ENCODE results near the gene ACTR1B.
A peak's percentile ranks its signal among the peaks of the same experiment; 100 is the strongest.
"Not testable (repeated sequence)": the region's sequence is repeated elsewhere in the genome, so short reads cannot be mapped to it uniquely, and the experiment has no call there.

Gene ACTR1B

GRCh38 chr2:97651114-97651513 lies 12.7 kb downstream of the ACTR1B start:
- peaks cover 31 to 43% of the 10 kb centered on the region in 2 donors for H3K36me3 ChIP-seq (ENCODE audit: control insufficient read depth in 2 of 2, insufficient read depth in 2 of 2, low read length in 2 of 2)

GRCh38 chr2:97646977-97647376 lies 16.9 kb downstream of the ACTR1B start:
- Histone ChIP-seq H3K9me3 (ENCODE audit: control insufficient read depth in 2 of 2, low read length in 2 of 2) (no peaks in the 10 kb centered on the region), H3K27ac (ENCODE audit: low read depth in 2 of 2, low read length in 2 of 2) (no peak overlapping the region), H3K9ac (ENCODE audit: low read depth in 1 of 2, low read length in 2 of 2) (peak overlapping the region; percentile 41 to 100), H3K27me3 (ENCODE audit: control insufficient read depth in 2 of 2, insufficient read depth in 2 of 2, low read length in 2 of 2) (no peaks in the 10 kb centered on the region), H3K4me3 (ENCODE audit: low read length in 2 of 2) (peak overlapping the region; percentile 93 to 99), H3K4me1 (ENCODE audit: control insufficient read depth in 2 of 2, insufficient read depth in 2 of 2, low read length in 2 of 2) (peaks cover 19 to 36% of the 10 kb centered on the region in 2 donors), H3K36me3 (ENCODE audit: control insufficient read depth in 2 of 2, insufficient read depth in 2 of 2, low read length in 2 of 2) (peaks cover 23 to 31% of the 10 kb centered on the region in 2 donors)

More at GRCh38 chr2:97651114-97651513, 12.7 kb downstream of the ACTR1B start:
- peaks cover 19 to 27% of the 10 kb centered on the region in 2 donors for H3K4me1 ChIP-seq (ENCODE audit: control insufficient read depth in 2 of 2, insufficient read depth in 2 of 2, low read length in 2 of 2)
- no peaks in the 10 kb centered on the region for H3K27me3 ChIP-seq (ENCODE audit: control insufficient read depth in 2 of 2, insufficient read depth in 2 of 2, low read length in 2 of 2)
- H3K27ac ChIP-seq (ENCODE audit: low read depth in 2 of 2, low read length in 2 of 2): peak overlapping the region in 1 of 2 donors; percentile 72
- H3K9me3 ChIP-seq (ENCODE audit: control insufficient read depth in 2 of 2, low read length in 2 of 2): no peaks in the 10 kb centered on the region
- no peak overlapping the region for H3K4me3 ChIP-seq (ENCODE audit: low read length in 2 of 2)
- H3K9ac ChIP-seq (ENCODE audit: low read depth in 1 of 2, low read length in 2 of 2): no peak overlapping the region

DNA sequence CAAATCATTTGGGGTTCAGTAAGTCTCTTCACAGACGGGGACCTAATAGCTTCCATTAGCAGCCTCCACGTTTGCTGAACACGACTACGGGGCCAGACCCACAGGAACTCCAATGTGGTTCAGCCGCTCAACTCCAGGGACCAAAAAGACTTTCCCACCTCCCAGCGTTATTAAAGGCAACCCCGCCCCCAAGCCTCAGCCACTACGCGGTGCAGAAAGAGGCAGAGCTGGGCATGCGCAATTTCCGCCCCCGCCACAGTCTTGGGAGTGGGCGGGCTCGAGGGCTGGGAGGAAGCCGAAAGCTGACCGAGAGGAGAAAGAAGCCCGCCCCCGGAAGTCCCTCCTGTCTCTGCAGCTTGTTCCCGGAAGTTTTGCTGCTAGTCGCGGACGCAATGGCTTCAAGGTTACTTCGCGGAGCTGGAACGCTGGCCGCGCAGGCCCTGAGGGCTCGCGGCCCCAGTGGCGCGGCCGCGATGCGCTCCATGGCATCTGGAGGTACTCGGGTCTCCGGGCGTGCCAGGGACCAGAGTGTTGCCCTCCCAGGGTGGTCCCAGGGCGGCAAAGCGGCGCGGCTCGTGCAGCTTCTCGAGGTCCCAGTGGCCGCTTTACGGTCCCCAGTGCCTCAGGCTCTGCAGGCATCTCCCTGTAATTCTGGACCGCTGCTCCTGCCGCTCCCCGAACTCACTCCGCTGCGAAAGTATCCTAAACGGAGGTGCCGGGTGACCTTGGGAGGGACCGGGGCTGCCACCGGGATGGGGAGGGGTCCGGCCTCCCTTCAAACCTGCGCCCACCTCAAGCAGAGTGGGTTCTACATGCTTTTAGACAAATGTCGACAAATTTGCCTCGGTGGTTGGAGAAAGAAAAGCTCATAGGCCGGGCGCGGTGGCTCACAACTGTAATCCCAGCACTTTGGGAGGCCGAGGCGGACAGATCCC lies 17.9 kb downstream of the ACTR1B start, which contains the start of gene COX5B:
Gene COX5B, plus strand, starts transcription at position 368 of the 935 bp plus-strand sequence. Its CDS starts 25 bp downstream, at position 393.
- Histone ChIP-seq H3K4me1 (ENCODE audit: control insufficient read depth in 2 of 2, insufficient read depth in 2 of 2, low read length in 2 of 2) (peaks cover 19 to 36% of the 10 kb centered on the region in 2 donors), H3K36me3 (ENCODE audit: control insufficient read depth in 2 of 2, insufficient read depth in 2 of 2, low read length in 2 of 2) (peaks cover 23 to 31% of the 10 kb centered on the region in 2 donors), H3K27me3 (ENCODE audit: control insufficient read depth in 2 of 2, insufficient read depth in 2 of 2, low read length in 2 of 2) (no peaks in the 10 kb centered on the region), H3K9ac (ENCODE audit: low read depth in 1 of 2, low read length in 2 of 2) (peak within 1 kb of the TSS; percentile 99 to 100), H3K9me3 (ENCODE audit: control insufficient read depth in 2 of 2, low read length in 2 of 2) (no peaks in the 10 kb centered on the region), H3K4me3 (ENCODE audit: low read length in 2 of 2) (peak within 1 kb of the TSS; percentile 93 to 99), H3K27ac (ENCODE audit: low read depth in 2 of 2, low read length in 2 of 2) (peak within 1 kb of the TSS; percentile 96 to 99)

GRCh38 chr2:97645112-97645694 lies 18.6 kb downstream of the ACTR1B start:
- H3K27ac ChIP-seq (ENCODE audit: low read depth in 2 of 2, low read length in 2 of 2): peak overlapping the region; percentile 96 to 99

DNA sequence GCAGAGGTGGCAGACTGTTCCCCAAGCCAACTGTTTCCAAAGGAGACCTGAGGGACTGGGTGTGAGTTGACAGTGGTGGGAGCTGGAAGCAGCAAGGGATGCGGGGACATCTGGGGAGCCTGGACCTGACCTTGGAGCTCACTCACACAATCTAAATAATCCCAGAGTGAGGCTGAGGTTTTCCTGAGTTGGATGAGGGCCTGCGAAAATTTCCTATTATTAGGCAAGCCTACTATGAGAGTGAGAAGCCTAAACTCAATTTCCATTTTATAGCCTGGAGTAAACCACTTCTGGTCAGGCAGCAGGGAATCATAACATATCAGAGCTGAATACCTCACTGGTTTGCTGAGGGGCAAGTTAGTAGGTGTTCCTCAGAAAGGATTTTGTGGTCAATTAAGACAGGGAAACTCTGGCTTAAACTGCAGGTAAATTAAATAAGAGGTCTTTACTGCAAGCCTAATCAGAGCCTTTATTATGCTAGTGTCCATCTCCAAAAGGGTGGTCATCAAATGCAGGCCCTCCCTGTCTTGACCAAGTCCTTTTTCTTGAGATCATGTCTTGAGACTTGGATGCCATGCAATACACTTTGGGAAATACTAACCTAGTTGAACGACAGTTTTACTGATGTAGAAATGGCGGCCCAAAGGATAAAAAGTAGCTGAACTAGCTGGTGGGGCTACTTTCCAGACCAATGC lies 19.7 kb downstream of the ACTR1B start:
- no peaks in the 10 kb centered on the region for H3K9me3 ChIP-seq (ENCODE audit: control insufficient read depth in 2 of 2, low read length in 2 of 2)
- H3K4me1 ChIP-seq (ENCODE audit: control insufficient read depth in 2 of 2, insufficient read depth in 2 of 2, low read length in 2 of 2): peaks cover 13 to 27% of the 10 kb centered on the region in 2 donors
- H3K9ac ChIP-seq (ENCODE audit: low read depth in 1 of 2, low read length in 2 of 2): no peak overlapping the region
- no peak overlapping the region for H3K27ac ChIP-seq (ENCODE audit: low read depth in 2 of 2, low read length in 2 of 2)
- peaks cover 20 to 24% of the 10 kb centered on the region in 2 donors for H3K36me3 ChIP-seq (ENCODE audit: control insufficient read depth in 2 of 2, insufficient read depth in 2 of 2, low read length in 2 of 2)
- H3K27me3 ChIP-seq (ENCODE audit: control insufficient read depth in 2 of 2, insufficient read depth in 2 of 2, low read length in 2 of 2): no peaks in the 10 kb centered on the region
- no peak overlapping the region for H3K4me3 ChIP-seq (ENCODE audit: low read length in 2 of 2)

More at GRCh38 chr2:97645112-97645694, 18.6 kb downstream of the ACTR1B start:
- H3K27me3 ChIP-seq (ENCODE audit: control insufficient read depth in 2 of 2, insufficient read depth in 2 of 2, low read length in 2 of 2): no peaks in the 10 kb centered on the region
- H3K9ac ChIP-seq (ENCODE audit: low read depth in 1 of 2, low read length in 2 of 2): peak overlapping the region; percentile 94 to 100
- peak overlapping the region; percentile 93 to 99 for H3K4me3 ChIP-seq (ENCODE audit: low read length in 2 of 2)
- peaks cover 23 to 31% of the 10 kb centered on the region in 2 donors for H3K36me3 ChIP-seq (ENCODE audit: control insufficient read depth in 2 of 2, insufficient read depth in 2 of 2, low read length in 2 of 2)
- no peaks in the 10 kb centered on the region for H3K9me3 ChIP-seq (ENCODE audit: control insufficient read depth in 2 of 2, low read length in 2 of 2)
- H3K4me1 ChIP-seq (ENCODE audit: control insufficient read depth in 2 of 2, insufficient read depth in 2 of 2, low read length in 2 of 2): peaks cover 19 to 36% of the 10 kb centered on the region in 2 donors

- not testable (repeated sequence) for H3K4me1 ChIP-seq (ENCODE audit: control insufficient read depth in 2 of 2, insufficient read depth in 2 of 2, low read length in 2 of 2); H3K4me3 ChIP-seq (ENCODE audit: low read length in 2 of 2); H3K27ac ChIP-seq (ENCODE audit: low read depth in 2 of 2, low read length in 2 of 2); H3K9me3 ChIP-seq (ENCODE audit: control insufficient read depth in 2 of 2, low read length in 2 of 2); H3K27me3 ChIP-seq (ENCODE audit: control insufficient read depth in 2 of 2, insufficient read depth in 2 of 2, low read length in 2 of 2); H3K36me3 ChIP-seq (ENCODE audit: control insufficient read depth in 2 of 2, insufficient read depth in 2 of 2, low read length in 2 of 2); H3K9ac ChIP-seq (ENCODE audit: low read depth in 1 of 2, low read length in 2 of 2)
Observed at GRCh38 chr2:97626049-97626430, 37.8 kb downstream of the ACTR1B start.

DNA sequence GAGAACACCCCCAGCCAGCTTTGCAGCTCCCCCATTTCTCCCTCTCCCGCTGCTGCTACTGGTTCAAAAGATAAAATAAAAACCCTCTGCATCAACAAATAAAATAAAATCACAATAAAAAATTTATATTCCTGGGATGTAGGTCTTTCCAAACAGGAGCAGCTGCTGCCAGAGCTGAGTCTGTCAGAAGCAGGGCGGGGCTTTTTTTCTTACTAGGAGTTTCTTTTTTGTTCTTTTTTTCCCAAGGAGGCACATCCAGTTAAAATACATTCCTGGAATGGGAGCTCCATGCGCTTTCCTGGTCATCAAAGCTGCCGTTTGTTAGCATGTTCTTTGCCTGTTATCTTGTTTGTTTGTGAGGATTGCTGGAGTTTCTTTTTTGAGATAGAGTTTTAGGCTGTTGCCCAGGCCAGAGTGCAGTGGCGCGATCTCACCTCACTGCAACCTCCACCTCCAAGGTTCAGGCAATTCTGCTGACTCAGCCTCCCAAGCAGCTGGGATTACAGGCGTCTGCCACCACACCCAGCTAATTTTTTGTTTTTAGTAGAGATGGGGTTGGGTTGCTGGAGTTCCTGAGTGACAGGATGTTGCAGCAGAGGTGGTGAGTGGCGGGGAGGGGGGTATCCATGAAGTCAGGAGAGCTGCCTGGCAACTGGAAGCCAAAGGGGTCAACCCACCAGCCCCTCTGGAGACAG lies 38.3 kb downstream of the ACTR1B start:
- not testable (repeated sequence) for H3K27me3 ChIP-seq (ENCODE audit: control insufficient read depth in 2 of 2, insufficient read depth in 2 of 2, low read length in 2 of 2); H3K4me3 ChIP-seq (ENCODE audit: low read length in 2 of 2); H3K27ac ChIP-seq (ENCODE audit: low read depth in 2 of 2, low read length in 2 of 2); H3K36me3 ChIP-seq (ENCODE audit: control insufficient read depth in 2 of 2, insufficient read depth in 2 of 2, low read length in 2 of 2); H3K9me3 ChIP-seq (ENCODE audit: control insufficient read depth in 2 of 2, low read length in 2 of 2); H3K4me1 ChIP-seq (ENCODE audit: control insufficient read depth in 2 of 2, insufficient read depth in 2 of 2, low read length in 2 of 2); H3K9ac ChIP-seq (ENCODE audit: low read depth in 1 of 2, low read length in 2 of 2)

GRCh38 chr2:97622976-97623375 lies 40.9 kb downstream of the ACTR1B start:
- H3K36me3 ChIP-seq (ENCODE audit: control insufficient read depth in 2 of 2, insufficient read depth in 2 of 2, low read length in 2 of 2); H3K4me3 ChIP-seq (ENCODE audit: low read length in 2 of 2); H3K9ac ChIP-seq (ENCODE audit: low read depth in 1 of 2, low read length in 2 of 2); H3K27ac ChIP-seq (ENCODE audit: low read depth in 2 of 2, low read length in 2 of 2); H3K27me3 ChIP-seq (ENCODE audit: control insufficient read depth in 2 of 2, insufficient read depth in 2 of 2, low read length in 2 of 2); H3K9me3 ChIP-seq (ENCODE audit: control insufficient read depth in 2 of 2, low read length in 2 of 2); H3K4me1 ChIP-seq (ENCODE audit: control insufficient read depth in 2 of 2, insufficient read depth in 2 of 2, low read length in 2 of 2): not testable (repeated sequence)

GRCh38 chr2:97620492-97620891 lies 43.4 kb downstream of the ACTR1B start:
- H3K27me3 ChIP-seq (ENCODE audit: control insufficient read depth in 2 of 2, insufficient read depth in 2 of 2, low read length in 2 of 2); H3K9me3 ChIP-seq (ENCODE audit: control insufficient read depth in 2 of 2, low read length in 2 of 2); H3K9ac ChIP-seq (ENCODE audit: low read depth in 1 of 2, low read length in 2 of 2); H3K4me1 ChIP-seq (ENCODE audit: control insufficient read depth in 2 of 2, insufficient read depth in 2 of 2, low read length in 2 of 2); H3K36me3 ChIP-seq (ENCODE audit: control insufficient read depth in 2 of 2, insufficient read depth in 2 of 2, low read length in 2 of 2); H3K27ac ChIP-seq (ENCODE audit: low read depth in 2 of 2, low read length in 2 of 2); H3K4me3 ChIP-seq (ENCODE audit: low read length in 2 of 2): not testable (repeated sequence)

All from mucosa of rectum (tissue), 2 donors.